ENCODE results near the gene MISP3.

Gene MISP3

GRCh38 chr19:14081797-14082674, 9.4 kb downstream of the MISP3 start:
- no peak for DNase-seq

GRCh38 chr19:14082675-14082960, 10.0 kb downstream of the MISP3 start:
- no peak for DNase-seq

- DNase-seq, result no peak
These were observed 12.9 kb downstream of the MISP3 start, which contains the start of gene C19orf67 for GRCh38 chr19:14085309-14085995. C19orf67 (minus strand) TSS chr19:14085783; CDS start chr19:14085627, 156 bp downstream.

GRCh38 chr19:14086098-14086497, 13.5 kb downstream of the MISP3 start:
- no peak for DNase-seq

- no peak for DNase-seq
These were observed 16.2 kb downstream of the MISP3 start for GRCh38 chr19:14088634-14089411.

GRCh38 chr19:14089412-14089661, 16.8 kb downstream of the MISP3 start:
- DNase-seq, result no peak

- peak; percentile 80 for DNase-seq
These were observed 17.3 kb downstream of the MISP3 start for GRCh38 chr19:14089662-14090508.

GRCh38 chr19:14090509-14091080, 18.0 kb downstream of the MISP3 start, which contains the start of gene SAMD1:
SAMD1 (minus strand) TSS chr19:14090751.
- no peak for DNase-seq

- peak; percentile 86 for DNase-seq
These were observed 18.7 kb downstream of the MISP3 start for GRCh38 chr19:14091081-14091812.

- peak; percentile 77 for DNase-seq
These were observed 19.4 kb downstream of the MISP3 start for GRCh38 chr19:14091813-14092462.

GRCh38 chr19:14093117-14093823, 20.7 kb downstream of the MISP3 start:
- DNase-seq, result no peak

GRCh38 chr19:14094854-14095253, 22.3 kb downstream of the MISP3 start:
- no peak for DNase-seq

- DNase-seq, result no peak
These were observed 23.8 kb downstream of the MISP3 start for GRCh38 chr19:14096272-14096992.

GRCh38 chr19:14097532-14098151, 25.1 kb downstream of the MISP3 start:
- DNase-seq, result no peak

GRCh38 chr19:14101003-14101545, 28.5 kb downstream of the MISP3 start:
- DNase-seq, result no peak

- DNase-seq, result no peak
These were observed 29.6 kb downstream of the MISP3 start for GRCh38 chr19:14102102-14102696.

GRCh38 chr19:14102756-14103155, 30.2 kb downstream of the MISP3 start:
- no peak for DNase-seq

- no peak for DNase-seq
These were observed 30.7 kb downstream of the MISP3 start for GRCh38 chr19:14103310-14103709.

- no peak for DNase-seq
These were observed 33.1 kb downstream of the MISP3 start for GRCh38 chr19:14105680-14106079.

Measured in activated CD8-positive, alpha-beta memory T cell treated with anti-CD3 and anti-CD28 coated beads, Interleukin-2, amount 50 U/mL, for 48 hours (primary cell).